ENCODE measurements around the gene SLC6A4.
"Not testable (repeated sequence)": the region's sequence is repeated elsewhere in the genome, so short reads cannot be mapped to it uniquely, and the experiment has no call there.

Gene SLC6A4

GRCh38 chr17:30220414-30220813 is 15.1 kb downstream of the SLC6A4 start:
- DNase-seq (ENCODE audit: low spot score) (no peak), FAIRE-seq (no peak)

- FAIRE-seq (no peak), DNase-seq (ENCODE audit: low spot score) (no peak)
Observed at GRCh38 chr17:30219833-30220232, 15.7 kb downstream of the SLC6A4 start.

- DNase-seq (ENCODE audit: low spot score) (no peak), FAIRE-seq (no peak)
Observed at GRCh38 chr17:30219315-30219714, 16.2 kb downstream of the SLC6A4 start.

GRCh38 chr17:30218799-30219198 is 16.7 kb downstream of the SLC6A4 start:
- no peak for FAIRE-seq
- DNase-seq (ENCODE audit: low spot score) = no peak

- FAIRE-seq (no peak), DNase-seq (ENCODE audit: low spot score) (no peak)
Observed at GRCh38 chr17:30217746-30218245, 17.7 kb downstream of the SLC6A4 start.

- DNase-seq (ENCODE audit: low spot score) (no peak), FAIRE-seq (no peak)
Observed at GRCh38 chr17:30217054-30217453, 18.4 kb downstream of the SLC6A4 start.

- FAIRE-seq = no peak
- DNase-seq (ENCODE audit: low spot score) = no peak
Observed at GRCh38 chr17:30212750-30213149, 22.7 kb downstream of the SLC6A4 start.

GRCh38 chr17:30211371-30211770 is 24.1 kb downstream of the SLC6A4 start:
- FAIRE-seq (no peak), DNase-seq (ENCODE audit: low spot score) (no peak)

- FAIRE-seq = no peak
Observed at GRCh38 chr17:30210901-30211300, 24.6 kb downstream of the SLC6A4 start.

GRCh38 chr17:30210366-30210765 is 25.1 kb downstream of the SLC6A4 start:
- DNase-seq (ENCODE audit: low spot score) (no peak), FAIRE-seq (no peak)

More at GRCh38 chr17:30210901-30211300, 24.6 kb downstream of the SLC6A4 start:
- DNase-seq (ENCODE audit: low spot score) = no peak

- DNase-seq (ENCODE audit: low spot score) (no peak), FAIRE-seq (no peak)
Observed at GRCh38 chr17:30209930-30210329, 25.6 kb downstream of the SLC6A4 start.

GRCh38 chr17:30208214-30208613 is 27.3 kb downstream of the SLC6A4 start:
- no peak for DNase-seq (ENCODE audit: low spot score)
- no peak for FAIRE-seq

- FAIRE-seq = no peak
Observed at GRCh38 chr17:30207655-30208054, 27.8 kb downstream of the SLC6A4 start.

GRCh38 chr17:30203471-30203981 is 32.0 kb downstream of the SLC6A4 start:
- DNase-seq (ENCODE audit: low spot score) (no peak), FAIRE-seq (no peak)

More at GRCh38 chr17:30207655-30208054, 27.8 kb downstream of the SLC6A4 start:
- DNase-seq (ENCODE audit: low spot score) = no peak

- FAIRE-seq; DNase-seq (ENCODE audit: low spot score): not testable (repeated sequence)
Observed at GRCh38 chr17:30200656-30201055, 34.8 kb downstream of the SLC6A4 start.

GRCh38 chr17:30200106-30200505 is 35.4 kb downstream of the SLC6A4 start:
- no peak for DNase-seq (ENCODE audit: low spot score)
- no peak for FAIRE-seq

GRCh38 chr17:30199600-30199999 is 35.9 kb downstream of the SLC6A4 start:
- FAIRE-seq = no peak
- no peak for DNase-seq (ENCODE audit: low spot score)

GRCh38 chr17:30197416-30197815 is 38.1 kb downstream of the SLC6A4 start:
- DNase-seq (ENCODE audit: low spot score) (no peak), FAIRE-seq (no peak)

GRCh38 chr17:30196504-30196903 is 39.0 kb downstream of the SLC6A4 start:
- DNase-seq (ENCODE audit: low spot score) = no peak
- no peak for FAIRE-seq

GRCh38 chr17:30191072-30191471 is 44.4 kb downstream of the SLC6A4 start:
- FAIRE-seq (no peak), DNase-seq (ENCODE audit: low spot score) (no peak)

- peak; percentile 66 for DNase-seq (ENCODE audit: low spot score)
- peak; percentile 88 for FAIRE-seq
Observed at GRCh38 chr17:30188211-30188939, 47.1 kb downstream of the SLC6A4 start.

GRCh38 chr17:30187573-30187972 is 47.9 kb downstream of the SLC6A4 start:
- DNase-seq (ENCODE audit: low spot score) (peak; percentile 36), FAIRE-seq (no peak)

- FAIRE-seq (no peak), DNase-seq (ENCODE audit: low spot score) (no peak)
Observed at GRCh38 chr17:30186761-30187160, 48.7 kb downstream of the SLC6A4 start.
